SH-SY5Y (cell line): Measurements from ENCODE around the gene VPS9D1.

ENCODE experiments used
- GATA2 ChIP-seq: IDR thresholded peaks from 2 replicates; pipeline ENCODE4 v1.6.1; 2011; ENCODE audit warnings: mild to moderate bottlenecking, low read depth, low read length
- GATA3 ChIP-seq: IDR thresholded peaks from 2 replicates; pipeline ENCODE4 v1.6.1; 2011; ENCODE audit warnings: low read depth, mild to moderate bottlenecking, low read length, moderate library complexity

- TF ChIP-seq GATA2 (no peak), GATA3 (no peak)
These were observed 4.2 kb downstream of the VPS9D1 start for GRCh38 chr16:89716493-89716892.
